SJSA1 (cell line): Measurements from ENCODE around the gene JAML. TPM values are rescaled to one million over a fixed set of nuclear protein-coding genes. Genes with fewer than 3 reads are reported as not detected.

Source experiments
- DNase-seq, 2 experiments: peaks; one replicate each; pipeline ENCODE4 v3.0.0-alpha.2; 2015 to 2020; ENCODE audit warnings: low spot score in 2 of 2, low read depth in 1 of 2
- H3K27ac ChIP-seq: fragments of 250-450 bp; sonication (Bioruptor Pico); 2 replicates; pipeline ENCODE4 v1.5.1; 2020; ENCODE audit warnings: mild to moderate bottlenecking, moderate library complexity
- H3K27me3 ChIP-seq: fragments of 250-450 bp; sonication (Bioruptor Pico); replicated peaks from 2 replicates; pipeline ENCODE4 v1.5.1; 2020; ENCODE audit warnings: mild to moderate bottlenecking, moderate library complexity
- H3K36me3 ChIP-seq: fragments of 250-450 bp; sonication (Bioruptor Pico); 2 replicates; pipeline ENCODE4 v1.5.1; 2020; ENCODE audit warnings: mild to moderate bottlenecking
- H3K4me1 ChIP-seq: fragments of 250-450 bp; sonication (Bioruptor Pico); replicated peaks from 2 replicates; pipeline ENCODE4 v1.6.1; 2021; ENCODE audit warnings: mild to moderate bottlenecking
- H3K4me3 ChIP-seq: fragments of 250-450 bp; sonication (Bioruptor Pico); 2 replicates; pipeline ENCODE4 v1.5.1; 2020; ENCODE audit warnings: mild to moderate bottlenecking
- H3K9me3 ChIP-seq: fragments of 250-450 bp; sonication (Bioruptor Pico); replicated peaks from 2 replicates; pipeline ENCODE4 v1.5.1; 2020; ENCODE audit warnings: mild to moderate bottlenecking
- total RNA-seq: library from RNA; depleted of rRNA; stranded (reverse); fragments of >200 nt; shearing (Covaris generic); gene quantifications from 2 replicates; pipeline ENCODE4 v1.2.3, GENCODE V29; 2014

Gene JAML
- total RNA-seq, 1 experiment from 2014 or later: not detected

- no peaks in the 10 kb centered on the region for H3K4me1 ChIP-seq
- H3K36me3 ChIP-seq: no peaks in the 10 kb centered on the region
- DNase-seq: no peak
- no peak overlapping the region for H3K4me3 ChIP-seq
- no peak overlapping the region for H3K27ac ChIP-seq
- H3K27me3 ChIP-seq: no peaks in the 10 kb centered on the region
- no peaks in the 10 kb centered on the region for H3K9me3 ChIP-seq
Observed at GRCh38 chr11:118217575-118217974, 7.2 kb downstream of the JAML start.

GRCh38 chr11:118216621-118217481, 8.0 kb downstream of the JAML start:
- DNase-seq: no peak
- H3K27me3 ChIP-seq: no peaks in the 10 kb centered on the region

GRCh38 chr11:118215765-118216164, 9.0 kb downstream of the JAML start:
- H3K27me3 ChIP-seq: no peaks in the 10 kb centered on the region
- H3K36me3 ChIP-seq: no peaks in the 10 kb centered on the region
- no peaks in the 10 kb centered on the region for H3K4me1 ChIP-seq
- no peak overlapping the region for H3K4me3 ChIP-seq
- no peak overlapping the region for H3K27ac ChIP-seq
- DNase-seq: no peak
- H3K9me3 ChIP-seq: no peaks in the 10 kb centered on the region

More at GRCh38 chr11:118216621-118217481, 8.0 kb downstream of the JAML start:
- Histone ChIP-seq H3K4me1 (no peaks in the 10 kb centered on the region), H3K36me3 (no peaks in the 10 kb centered on the region), H3K4me3 (no peak overlapping the region), H3K9me3 (no peaks in the 10 kb centered on the region), H3K27ac (no peak overlapping the region)

- Histone ChIP-seq H3K27ac (no peak overlapping the region), H3K4me1 (no peaks in the 10 kb centered on the region), H3K36me3 (no peaks in the 10 kb centered on the region), H3K27me3 (no peaks in the 10 kb centered on the region), H3K9me3 (no peaks in the 10 kb centered on the region), H3K4me3 (no peak overlapping the region)
- no peak for DNase-seq
Observed at GRCh38 chr11:118215262-118215661, 9.5 kb downstream of the JAML start.

GRCh38 chr11:118214210-118214914, 10.4 kb downstream of the JAML start:
- H3K9me3 ChIP-seq: no peaks in the 10 kb centered on the region
- H3K27me3 ChIP-seq: no peaks in the 10 kb centered on the region
- no peaks in the 10 kb centered on the region for H3K36me3 ChIP-seq
- no peak for DNase-seq
- no peak overlapping the region for H3K4me3 ChIP-seq
- H3K4me1 ChIP-seq: no peaks in the 10 kb centered on the region
- no peak overlapping the region for H3K27ac ChIP-seq

GRCh38 chr11:118213781-118214180, 11.0 kb downstream of the JAML start:
- no peak overlapping the region for H3K27ac ChIP-seq
- no peaks in the 10 kb centered on the region for H3K9me3 ChIP-seq
- no peaks in the 10 kb centered on the region for H3K27me3 ChIP-seq

GRCh38 chr11:118213201-118213600, 11.6 kb downstream of the JAML start:
- Histone ChIP-seq H3K27me3 (no peaks in the 10 kb centered on the region), H3K9me3 (no peaks in the 10 kb centered on the region), H3K27ac (no peak overlapping the region), H3K36me3 (no peaks in the 10 kb centered on the region), H3K4me3 (no peak overlapping the region), H3K4me1 (no peaks in the 10 kb centered on the region)
- no peak for DNase-seq

More at GRCh38 chr11:118213781-118214180, 11.0 kb downstream of the JAML start:
- Histone ChIP-seq H3K4me3 (no peak overlapping the region), H3K36me3 (no peaks in the 10 kb centered on the region), H3K4me1 (no peaks in the 10 kb centered on the region)
- no peak for DNase-seq

- no peaks in the 10 kb centered on the region for H3K27me3 ChIP-seq
- DNase-seq: no peak
- no peak overlapping the region for H3K4me3 ChIP-seq
- H3K9me3 ChIP-seq: no peaks in the 10 kb centered on the region
- H3K4me1 ChIP-seq: no peaks in the 10 kb centered on the region
- H3K36me3 ChIP-seq: no peaks in the 10 kb centered on the region
- H3K27ac ChIP-seq: no peak overlapping the region
Observed at GRCh38 chr11:118212781-118213191, 12.0 kb downstream of the JAML start.

GRCh38 chr11:118212131-118212725, 12.6 kb downstream of the JAML start:
- no peak overlapping the region for H3K4me3 ChIP-seq
- H3K4me1 ChIP-seq: no peaks in the 10 kb centered on the region
- H3K36me3 ChIP-seq: no peaks in the 10 kb centered on the region
- no peaks in the 10 kb centered on the region for H3K27me3 ChIP-seq
- H3K9me3 ChIP-seq: no peaks in the 10 kb centered on the region
- no peak for DNase-seq
- H3K27ac ChIP-seq: no peak overlapping the region

GRCh38 chr11:118211006-118211405, 13.8 kb downstream of the JAML start:
- no peak overlapping the region for H3K27ac ChIP-seq
- no peaks in the 10 kb centered on the region; the same call in 1 of the 2 replicates for H3K27me3 ChIP-seq
- no peak overlapping the region for H3K4me3 ChIP-seq
- no peaks in the 10 kb centered on the region for H3K9me3 ChIP-seq
- no peaks in the 10 kb centered on the region for H3K36me3 ChIP-seq
- H3K4me1 ChIP-seq: no peaks in the 10 kb centered on the region
- peak in 1 of 2 experiments; percentile 1 for DNase-seq

GRCh38 chr11:118210323-118210722, 14.5 kb downstream of the JAML start:
- DNase-seq: no peak
- Histone ChIP-seq H3K36me3 (no peaks in the 10 kb centered on the region), H3K27ac (no peak overlapping the region), H3K27me3 (no peaks in the 10 kb centered on the region; the same call in 1 of the 2 replicates), H3K4me1 (no peaks in the 10 kb centered on the region), H3K9me3 (no peaks in the 10 kb centered on the region), H3K4me3 (no peak overlapping the region)

GRCh38 chr11:118209033-118209432, 15.8 kb downstream of the JAML start:
- Histone ChIP-seq H3K4me1 (no peaks in the 10 kb centered on the region), H3K4me3 (no peak overlapping the region), H3K27ac (no peak overlapping the region), H3K27me3 (no peaks in the 10 kb centered on the region; the same call in 1 of the 2 replicates), H3K36me3 (no peaks in the 10 kb centered on the region), H3K9me3 (no peaks in the 10 kb centered on the region)
- DNase-seq: no peak

GRCh38 chr11:118207079-118207478, 17.7 kb downstream of the JAML start:
- Histone ChIP-seq H3K4me1 (no peaks in the 10 kb centered on the region), H3K36me3 (no peaks in the 10 kb centered on the region), H3K27me3 (no peaks in the 10 kb centered on the region; the same call in 1 of the 2 replicates)

More at GRCh38 chr11:118207079-118207478, 17.7 kb downstream of the JAML start:
- no peak overlapping the region for H3K4me3 ChIP-seq
- H3K27ac ChIP-seq: no peak overlapping the region
- no peaks in the 10 kb centered on the region for H3K9me3 ChIP-seq
- no peak for DNase-seq
